GM12878 (cell line): Measurements from ENCODE around the gene UNC119B. TPM values are rescaled to one million over a fixed set of nuclear protein-coding genes. Genes with fewer than 3 reads are reported as not detected.

Experiments
- ATAC-seq: fragments of 200-7000 bp; cut with Tn5 transposase; 3 replicates; pipeline ENCODE4 v1.9.1; 2020; ENCODE audit warnings: mild to moderate bottlenecking, moderate library complexity
- BruUV-seq: library from RNA; stranded (reverse); fragments of 400-500 nt; replicated peaks from 2 replicates; lab custom pipeline; 2021; lab: Mats Ljungman, UMichigan
- CTCF ChIA-PET: fragments of 300-600 bp; sonication (Branson Sonifier 250); formaldehyde crosslinking; extraction: SDS; loops from one replicate; lab custom pipeline; 2021; ENCODE audit warnings: inconsistent platforms; lab: Yijun Ruan, JAX
- POLR2A ChIA-PET: fragments of 350-600 bp; formaldehyde crosslinking; extraction: SDS; loops from one replicate; lab custom pipeline; 2021; ENCODE audit warnings: inconsistent platforms; lab: Charles Lee
- RAD21 ChIA-PET: fragments of 300-600 bp; sonication (Branson Sonifier 250); formaldehyde crosslinking; loops from one replicate; lab custom pipeline; 2023; ENCODE audit warnings: antibody characterized with exemption; ENCODE audit not compliant: unreplicated experiment; lab: Charles Lee
- SMC1A ChIA-PET: fragments of 300-600 bp; sonication (Branson Sonifier 250); formaldehyde crosslinking; loops from one replicate; lab custom pipeline; 2023; ENCODE audit not compliant: unreplicated experiment, uncharacterized antibody; lab: Charles Lee
- DNase-seq: peaks from one replicate; pipeline ENCODE4 v3.0.0-alpha.2; 2011; ENCODE audit warnings: low read depth, low spot score
- FAIRE-seq: peaks from 3 replicates; lab custom pipeline; 2011; peaks lifted over from hg19 to GRCh38; lab: Jason Lieb, UNC
- H2AFZ ChIP-seq: 2 replicates; pipeline ENCODE4 v1.6.0; 2011; ENCODE audit warnings: low read depth, low read length, control low read depth; ENCODE audit not compliant: control insufficient read depth
- H3K27ac ChIP-seq: 2 replicates; pipeline ENCODE4 v1.5.1; 2011; ENCODE audit warnings: control low read depth; ENCODE audit not compliant: control insufficient read depth, insufficient read depth
- H3K27me3 ChIP-seq, 2 experiments: replicated peaks in 1 of 2; 2 replicates each; pipeline versions ENCODE4 v1.6.0 to v1.6.1; 2011; ENCODE audit warnings: low read length in 1 of 2; ENCODE audit not compliant: control insufficient read depth in 2 of 2, insufficient read depth in 2 of 2
- H3K36me3 ChIP-seq, 2 experiments: 2 replicates each; pipeline ENCODE4 v1.5.1; 2011; ENCODE audit warnings: low read length in 1 of 2; ENCODE audit not compliant: control insufficient read depth in 2 of 2, insufficient read depth in 2 of 2
- H3K4me1 ChIP-seq: 2 replicates; pipeline ENCODE4 v1.6.1; 2011; ENCODE audit warnings: mild to moderate bottlenecking, low read length, moderate library complexity, mixed read lengths; ENCODE audit not compliant: control insufficient read depth, insufficient read depth
- H3K4me2 ChIP-seq: 2 replicates; pipeline ENCODE4 v1.6.0; 2011; ENCODE audit warnings: control low read depth; ENCODE audit not compliant: control insufficient read depth, insufficient read depth
- H3K4me3 ChIP-seq: fragments of 200-600 bp; sonication (generic); 2 replicates; pipeline ENCODE4 v1.5.1; 2016
- H3K79me2 ChIP-seq: 2 replicates; pipeline ENCODE4 v1.6.0; 2011; ENCODE audit warnings: low read length; ENCODE audit not compliant: control insufficient read depth, insufficient read depth
- H3K9ac ChIP-seq: 2 replicates; pipeline ENCODE4 v1.8.0; 2011; ENCODE audit warnings: low read length, control low read depth, mixed read lengths; ENCODE audit not compliant: control insufficient read depth, insufficient read depth
- H3K9me3 ChIP-seq: replicated peaks from 3 replicates; pipeline ENCODE4 v1.5.1; 2011; ENCODE audit warnings: mild to moderate bottlenecking, low read length; ENCODE audit not compliant: control insufficient read depth, insufficient read depth
- H4K20me1 ChIP-seq: 2 replicates; pipeline ENCODE4 v1.6.0; 2011; ENCODE audit not compliant: control insufficient read depth, insufficient read depth
- CBX5 ChIP-seq: sonication (generic); IDR thresholded peaks from 2 replicates; pipeline ENCODE4 v1.6.1; 2016; ENCODE audit warnings: low read depth, moderate library complexity, mild to moderate bottlenecking, inconsistent platforms
- CHD2 ChIP-seq: IDR thresholded peaks from 2 replicates; pipeline ENCODE4 v1.6.1; 2011; ENCODE audit warnings: low read depth, low read length, improper control_type of control experiment, borderline replicate concordance
- FOXM1 ChIP-seq: IDR thresholded peaks from 2 replicates; pipeline ENCODE4 v1.6.1; 2012; ENCODE audit warnings: low read depth, mild to moderate bottlenecking, inconsistent platforms, low read length, moderate library complexity
- JUNB ChIP-seq: IDR thresholded peaks from 2 replicates; pipeline ENCODE4 v1.6.1; 2016; ENCODE audit warnings: antibody characterized with exemption, mild to moderate bottlenecking
- KLF5 ChIP-seq: fragments of 450-650 bp; IDR thresholded peaks from 2 replicates; pipeline ENCODE4 v1.6.1; 2014; ENCODE audit warnings: mild to moderate bottlenecking; ENCODE audit not compliant: partially characterized antibody
- MEF2A ChIP-seq: IDR thresholded peaks from 2 replicates; pipeline ENCODE4 v1.6.1; 2011; ENCODE audit warnings: low read depth, mild to moderate bottlenecking, low read length, moderate library complexity; ENCODE audit not compliant: insufficient read depth
- NFIC ChIP-seq: IDR thresholded peaks from 2 replicates; pipeline ENCODE4 v1.6.1; 2012; ENCODE audit warnings: low read depth, mild to moderate bottlenecking, inconsistent platforms, low read length, moderate library complexity
- RUNX3 ChIP-seq: IDR thresholded peaks from 2 replicates; pipeline ENCODE4 v1.6.1; 2012; ENCODE audit warnings: low read length, inconsistent platforms
- SKIL ChIP-seq: fragments of 450-650 bp; IDR thresholded peaks from 2 replicates; pipeline ENCODE4 v1.6.1; 2017; ENCODE audit warnings: mild to moderate bottlenecking, low read depth, inconsistent platforms; ENCODE audit not compliant: poor library complexity, severe bottlenecking
- SPI1 ChIP-seq: IDR thresholded peaks from 2 replicates; pipeline ENCODE4 v1.6.1; 2011; ENCODE audit warnings: low read depth, mild to moderate bottlenecking, low read length, moderate library complexity, borderline replicate concordance; ENCODE audit not compliant: insufficient read depth
- in situ Hi-C: fragments of 300-500 bp; cut with MboI; formaldehyde crosslinking; loops from 9 replicates; pipeline ENCODE4 v1.14.3; 2018; ENCODE audit warnings: mixed read lengths
- intact Hi-C: fragments of 100-400 bp; cut with micrococcal nuclease; formaldehyde crosslinking; loops from one replicate; pipeline ENCODE4 v1.14.2; 2022; ENCODE audit not compliant: unreplicated experiment
- polyA plus RNA-seq, 11 experiments: library from polyadenylated mRNA; depleted of rRNA in 4 of 11; unstranded in 6 of 11; stranded (reverse) in 5 of 11; fragments of >200 nt; fragmentation: Nextera tagmentation in 4 of 11; fragmentation: Illumina TruSeq in 1 of 11; extraction: Ambion mirVana in 4 of 11; extraction: Trizol in 1 of 11; gene quantifications; 1 replicate in 1 of 11; 2 replicates in 10 of 11; pipeline versions ENCODE4 v1.2.1 to v1.2.3, GENCODE V29; 2011 to 2016; ENCODE audit warnings: inconsistent platforms in 2 of 11, missing spikeins in 2 of 11, low read depth in 1 of 11
- total RNA-seq, 4 experiments: library from RNA; depleted of rRNA in 3 of 4; stranded (reverse); fragments of >200 nt in 3 of 4; fragmentation: Illumina TruSeq in 1 of 4; extraction: Trizol in 1 of 4; gene quantifications; 2 replicates each; pipeline versions ENCODE4 v1.2.1 to v1.2.3, GENCODE V29; 2013 to 2021

The UNC119B gene
- total and polyA plus RNA-seq, 10 of the 15 experiments (the other 5 are each of a cell fraction or from before 2014, with no cell fraction given), result 4.3 to 31.5 (median 10.5) TPM

DNA sequence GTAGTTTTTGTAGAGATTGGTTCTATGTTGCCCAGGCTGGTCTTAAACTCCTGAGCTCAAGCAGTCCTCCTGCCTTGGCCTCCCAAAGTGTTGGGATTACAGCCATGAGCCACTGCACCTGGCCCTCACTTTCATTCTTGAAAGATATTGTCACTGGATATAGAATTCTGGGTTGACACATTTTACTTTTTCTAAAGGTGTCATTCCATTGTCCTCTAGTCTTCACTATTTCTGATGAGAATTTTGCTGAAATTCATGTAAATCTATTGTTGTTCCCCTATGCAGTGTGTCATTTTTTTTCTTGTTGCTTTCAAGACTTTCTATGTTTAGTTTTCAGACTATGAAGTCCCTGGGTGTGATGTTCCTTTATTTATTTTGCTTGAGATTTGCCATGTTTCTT lies 44.5 kb downstream of the UNC119B start:
- Histone ChIP-seq H3K79me2 (no peaks in the 10 kb centered on the region), H3K4me3 (no peak overlapping the region), H2AFZ (no peak overlapping the region), H3K9me3 (peaks cover 5% of the 10 kb centered on the region), H3K4me2 (no peak overlapping the region; the same call in 1 of the 2 replicates), H3K9ac (no peak overlapping the region), H3K27ac (no peak overlapping the region; the same call in 1 of the 2 replicates), H3K36me3 (no peaks in the 10 kb centered on the region; a peak in 1 of 4 replicates), H3K27me3 (no peaks in the 10 kb centered on the region), H3K4me1 (no peaks in the 10 kb centered on the region), H4K20me1 (no peaks in the 10 kb centered on the region)
- intact Hi-C loops (no loop called here), in situ Hi-C loops (no loop called here)
- no TSS peak for BruUV-seq
- DNase-seq (no peak), FAIRE-seq (no peak), ATAC-seq (peak; percentile 16; the same call in 1 of the 3 replicates)
- RAD21 ChIA-PET, result no interaction called here
- TF ChIP-seq CBX5 (peak; percentile 68; the same call in 1 of the 2 replicates), SPI1 (no peak), KLF5 (peak; percentile 35), SKIL (no peak), CHD2 (no peak)
- POLR2A ChIA-PET, result no interaction called here
- SMC1A ChIA-PET, result no interaction called here
- CTCF ChIA-PET, result interaction anchor here (1.2 kb wide), 1 partner anchor 217 kb away, joined by 3 read pairs; no protein-coding TSS in a partner anchor

DNA sequence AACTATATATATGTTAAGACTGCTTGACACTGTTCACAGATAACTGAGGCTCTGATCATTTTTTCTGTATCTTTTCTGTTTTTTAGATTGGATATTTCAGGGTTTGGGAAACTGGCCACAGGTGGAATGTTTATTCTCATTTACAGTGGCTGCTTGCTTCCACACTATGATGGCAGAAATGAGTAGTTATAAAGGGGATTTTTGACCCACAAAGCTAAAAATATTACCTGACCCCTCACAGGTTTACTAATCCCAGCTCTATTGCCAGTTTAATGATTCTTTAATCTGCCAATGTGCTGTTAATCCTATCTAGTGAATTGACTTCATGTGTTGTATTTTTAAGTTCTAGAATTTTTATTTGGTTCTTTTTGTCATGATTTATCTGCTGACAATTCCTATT lies 45.0 kb downstream of the UNC119B start:
- Histone ChIP-seq H3K79me2 (no peaks in the 10 kb centered on the region), H3K36me3 (peaks cover 0 to 4% of the 10 kb centered on the region in 2 experiments; a peak in 3 of 4 replicates), H3K4me1 (no peaks in the 10 kb centered on the region), H3K9ac (no peak overlapping the region), H3K27ac (no peak overlapping the region; the same call in 1 of the 2 replicates), H3K9me3 (peaks cover 5% of the 10 kb centered on the region), H3K4me3 (no peak overlapping the region), H4K20me1 (no peaks in the 10 kb centered on the region), H2AFZ (no peak overlapping the region), H3K4me2 (no peak overlapping the region; the same call in 1 of the 2 replicates), H3K27me3 (no peaks in the 10 kb centered on the region)
- ChIA-PET RAD21 (no interaction called here), POLR2A (interaction anchor here (0.5 kb wide), 1 partner anchor 670 kb away, joined by 6 read pairs; no protein-coding TSS in a partner anchor), SMC1A (no interaction called here), CTCF (interaction anchor here (1.2 to 2.7 kb wide), 2 partner anchors 216 kb away, joined by 3 to 10 read pairs; no protein-coding TSS in a partner anchor)
- TF ChIP-seq MEF2A (peak; percentile 69; the same call in 1 of the 2 replicates), NFIC (peak; percentile 59; the same call in 1 of the 2 replicates), RUNX3 (peak; percentile 70), KLF5 (no peak), FOXM1 (0 out of 2 replicates have a peak, but pooled peaks have one; percentile 20), JUNB (peak; percentile 76)
- in situ Hi-C loops (no loop called here), intact Hi-C loops (no loop called here)
- DNase-seq (peak; percentile 16), FAIRE-seq (no peak), ATAC-seq (peak; percentile 59)
- no TSS peak for BruUV-seq
